Prostate gland (tissue), 2 donors: ENCODE results near the gene STARD3NL.
"Not testable (repeated sequence)": the region's sequence is repeated elsewhere in the genome, so short reads cannot be mapped to it uniquely, and the experiment has no call there.

Source experiments
- CTCF ChIP-seq, 4 experiments: fragments of 200-600 bp in 2 of 4; fragments of 450-650 bp in 2 of 4; sonication (generic) in 2 of 4; IDR thresholded peaks; 1 replicate in 3 of 4; 2 replicates in 1 of 4; pipeline ENCODE4 v1.5.1; 2016 to 2019; ENCODE audit warnings: antibody characterized with exemption in 4 of 4, mild to moderate bottlenecking in 2 of 4, moderate library complexity in 2 of 4
- POLR2A ChIP-seq: fragments of 450-650 bp; IDR thresholded peaks from one replicate; pipeline ENCODE4 v1.6.1; 2016; ENCODE audit warnings: antibody characterized with exemption, mild to moderate bottlenecking
- POLR2AphosphoS5 ChIP-seq: sonication (generic); formaldehyde crosslinking; IDR thresholded peaks from one replicate; pipeline ENCODE4 v1.6.1; 2017; ENCODE audit warnings: antibody characterized with exemption

DNA sequence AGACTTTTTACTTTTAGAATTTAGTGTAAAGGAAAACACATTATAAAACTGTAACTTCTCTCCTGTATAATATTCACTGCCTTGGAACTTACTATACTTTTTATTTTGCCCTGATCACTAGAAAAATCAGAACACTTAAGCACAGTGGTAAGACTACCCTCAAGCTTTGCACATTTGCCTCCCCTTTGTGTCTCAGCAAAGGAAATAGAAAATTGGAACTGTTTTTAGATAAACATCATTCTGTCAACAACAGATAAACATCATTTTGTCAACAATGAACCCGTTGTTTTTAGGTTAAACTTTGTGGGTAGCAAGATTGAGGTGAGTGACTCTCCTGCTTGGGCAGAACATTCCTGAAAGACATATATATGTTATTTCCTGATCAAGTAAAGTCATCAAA, 86.6 kb downstream of the STARD3NL start:
- TF ChIP-seq POLR2A; CTCF (IDR thresholded peaks at IDR 0.05); POLR2AphosphoS5: not testable (repeated sequence)
